HepG2 (cell line): ENCODE results near the gene PNMA8C. TPM values are rescaled to one million over a fixed set of nuclear protein-coding genes. Genes with fewer than 3 reads are reported as not detected.

Experiments used
- ATAC-seq: fragments of 200-7000 bp; cut with Tn5 transposase; 3 replicates; pipeline ENCODE4 v1.9.1; 2020; ENCODE audit warnings: mild to moderate bottlenecking, moderate library complexity
- BruUV-seq: library from RNA; stranded (reverse); fragments of 400-500 nt; replicated peaks from 2 replicates; lab custom pipeline; 2021; lab: Mats Ljungman, UMichigan
- CTCF ChIA-PET: fragments of 300-600 bp; formaldehyde crosslinking; extraction: SDS; loops from one replicate; lab custom pipeline; 2021; ENCODE audit warnings: low total read pairs, inconsistent platforms, low intra/inter-chr PET ratio; lab: Yijun Ruan, JAX
- POLR2A ChIA-PET: fragments of 350-600 bp; sonication (Branson Sonifier 250); formaldehyde crosslinking; loops from one replicate; lab custom pipeline; 2020; ENCODE audit warnings: antibody characterized with exemption, inconsistent platforms; lab: Yijun Ruan, JAX
- DNase-seq: peaks from one replicate; pipeline ENCODE4 v3.0.0-alpha.2; 2015; ENCODE audit warnings: low spot score
- FAIRE-seq: peaks from 3 replicates; lab custom pipeline; 2011; peaks lifted over from hg19 to GRCh38; lab: Jason Lieb, UNC
- H2AFZ ChIP-seq: one replicate; pipeline ENCODE4 v1.6.1; 2011; ENCODE audit warnings: low read length, inconsistent platforms
- H3K27ac ChIP-seq: fragments of 300-600 bp; 3 replicates; pipeline ENCODE4 v1.8.0; 2011; ENCODE audit warnings: mixed run types, mild to moderate bottlenecking, mixed read lengths, low read length, inconsistent platforms; ENCODE audit not compliant: insufficient read depth; ENCODE audit errors: extremely low read length
- H3K27me3 ChIP-seq, 2 experiments: fragments of 200-600 bp in 1 of 2; 2 replicates in 1 of 2; 3 replicates in 1 of 2; pipeline versions ENCODE4 v1.6.0 to v1.8.0; 2011; ENCODE audit warnings: low read length in 2 of 2, mild to moderate bottlenecking in 2 of 2, moderate library complexity in 2 of 2, inconsistent platforms in 1 of 2; ENCODE audit not compliant: insufficient read depth in 2 of 2, control insufficient read depth in 1 of 2
- H3K36me3 ChIP-seq, 2 experiments: fragments of 200-600 bp in 1 of 2; replicated peaks in 1 of 2; 2 replicates in 1 of 2; 3 replicates in 1 of 2; pipeline versions ENCODE4 v1.5.1 to v1.8.0; 2011; ENCODE audit warnings: low read length in 2 of 2, inconsistent platforms in 1 of 2; ENCODE audit not compliant: insufficient read depth in 2 of 2, control insufficient read depth in 1 of 2
- H3K4me1 ChIP-seq: 2 replicates; pipeline ENCODE4 v1.5.1; 2012; ENCODE audit warnings: low read length, inconsistent platforms; ENCODE audit not compliant: insufficient read depth
- H3K4me2 ChIP-seq: 2 replicates; pipeline ENCODE4 v1.6.0; 2011; ENCODE audit warnings: low read depth, low read length, inconsistent platforms
- H3K4me3 ChIP-seq, 3 experiments: fragments of 200-600 bp in 1 of 3; sonication (generic), shearing (Covaris generic) in 1 of 3; replicated peaks in 1 of 3; 2 replicates each; pipeline ENCODE4 v1.5.1; 2011 to 2016; ENCODE audit warnings: low read length in 3 of 3, inconsistent platforms in 2 of 3, low read depth in 2 of 3, mild to moderate bottlenecking in 2 of 3, control low read depth in 1 of 3, mixed read lengths in 1 of 3; ENCODE audit not compliant: insufficient read depth in 1 of 3
- H3K79me2 ChIP-seq: one replicate; pipeline ENCODE4 v1.6.1; 2011; ENCODE audit warnings: low read length, inconsistent platforms; ENCODE audit not compliant: insufficient read depth
- H3K9ac ChIP-seq: 2 replicates; pipeline ENCODE4 v1.6.0; 2011; ENCODE audit warnings: mild to moderate bottlenecking, low read depth, low read length, inconsistent platforms; ENCODE audit not compliant: insufficient read depth
- H3K9me3 ChIP-seq: 2 replicates; pipeline ENCODE4 v1.5.1; 2012; ENCODE audit warnings: mild to moderate bottlenecking, low read length
- H4K20me1 ChIP-seq: 2 replicates; pipeline ENCODE4 v1.6.0; 2011; ENCODE audit warnings: inconsistent platforms, mild to moderate bottlenecking, low read length, moderate library complexity; ENCODE audit not compliant: insufficient read depth
- BCL3 ChIP-seq: sonication (generic); formaldehyde crosslinking; IDR thresholded peaks from 2 replicates; pipeline ENCODE4 v1.5.1; 2020; ENCODE audit warnings: mild to moderate bottlenecking, missing genetic modification reagents, moderate library complexity
- GLI4 ChIP-seq: sonication (generic); formaldehyde crosslinking; IDR thresholded peaks from 2 replicates; pipeline ENCODE4 v1.5.1; 2020; ENCODE audit warnings: missing genetic modification reagents, mild to moderate bottlenecking, moderate library complexity, borderline replicate concordance
- GLMP ChIP-seq: sonication (generic); formaldehyde crosslinking; IDR thresholded peaks from 2 replicates; pipeline ENCODE4 v1.9.0; 2021; ENCODE audit warnings: missing genetic modification reagents, mild to moderate bottlenecking, borderline replicate concordance
- HOXA3 ChIP-seq: sonication (generic); formaldehyde crosslinking; IDR thresholded peaks from 2 replicates; pipeline ENCODE4 v1.5.0; 2020; ENCODE audit warnings: missing genetic modification reagents
- HOXD1 ChIP-seq: sonication (generic); formaldehyde crosslinking; IDR thresholded peaks from 2 replicates; pipeline ENCODE4 v1.5.0; 2020; ENCODE audit warnings: missing genetic modification reagents
- ISL2 ChIP-seq: sonication (generic); formaldehyde crosslinking; IDR thresholded peaks from 2 replicates; pipeline ENCODE4 v1.5.0; 2020; ENCODE audit warnings: missing genetic modification reagents
- NCOA1 ChIP-seq: sonication (generic); formaldehyde crosslinking; IDR thresholded peaks from 2 replicates; pipeline ENCODE4 v1.9.0; 2021; ENCODE audit warnings: missing genetic modification reagents
- NFKB2 ChIP-seq: sonication (generic); formaldehyde crosslinking; IDR thresholded peaks from 2 replicates; pipeline ENCODE4 v1.4.0; 2020; ENCODE audit warnings: missing genetic modification reagents, borderline replicate concordance
- PHF8 ChIP-seq: sonication (generic); formaldehyde crosslinking; IDR thresholded peaks from 2 replicates; pipeline ENCODE4 v1.5.0; 2020; ENCODE audit warnings: missing genetic modification reagents
- RFX1 ChIP-seq: fragments of 450-650 bp; IDR thresholded peaks from 2 replicates; pipeline ENCODE4 v1.6.1; 2017
- ZMYM2 ChIP-seq: sonication (generic); formaldehyde crosslinking; IDR thresholded peaks from 2 replicates; pipeline ENCODE4 v1.8.0; 2022; ENCODE audit warnings: mild to moderate bottlenecking, missing genetic modification reagents
- ZNF335 ChIP-seq: sonication (generic); formaldehyde crosslinking; IDR thresholded peaks from 2 replicates; pipeline ENCODE4 v1.4.0; 2020; ENCODE audit warnings: missing genetic modification reagents
- ZNF34 ChIP-seq: sonication (generic); formaldehyde crosslinking; IDR thresholded peaks from 2 replicates; pipeline ENCODE4 v1.4.0; 2020; ENCODE audit warnings: mild to moderate bottlenecking, missing genetic modification reagents, borderline replicate concordance
- ZNF501 ChIP-seq: sonication (generic); formaldehyde crosslinking; IDR thresholded peaks from 2 replicates; pipeline ENCODE4 v1.5.1; 2020; ENCODE audit warnings: mild to moderate bottlenecking, moderate library complexity, missing genetic modification reagents
- ZNF556 ChIP-seq: sonication (generic); formaldehyde crosslinking; IDR thresholded peaks from 2 replicates; pipeline ENCODE4 v1.4.0; 2020; ENCODE audit warnings: mild to moderate bottlenecking, missing genetic modification reagents, borderline replicate concordance
- ZNF747 ChIP-seq: sonication (generic); formaldehyde crosslinking; IDR thresholded peaks from 2 replicates; pipeline ENCODE4 v1.8.1; 2023; ENCODE audit warnings: missing genetic modification reagents, mild to moderate bottlenecking, borderline replicate concordance
- ZNF761 ChIP-seq: sonication (generic); formaldehyde crosslinking; conservative IDR thresholded peaks from 2 replicates; pipeline ENCODE4 v1.4.0; 2020; ENCODE audit warnings: mild to moderate bottlenecking, missing genetic modification reagents
- ZNF788 ChIP-seq: sonication (generic); formaldehyde crosslinking; IDR thresholded peaks from 2 replicates; pipeline ENCODE4 v1.5.0; 2020; ENCODE audit warnings: mild to moderate bottlenecking, missing genetic modification reagents, borderline replicate concordance
- WGBS: methylation state at CpG from one replicate; pipeline ENCODE4 v1.1.6; 2017; ENCODE audit warnings: low lambda C conversion rate; 5-methylcytosine and 5-hydroxymethylcytosine counted together
- in situ Hi-C: cut with HindIII; loops from 2 replicates; pipeline ENCODE4 v1.10.0; 2017; ENCODE audit warnings: low pct_unique_long_range_greater_than_20kb; ENCODE audit not compliant: extremely low pct_ligation_motif_present
- intact Hi-C: fragments of 100-400 bp; cut with micrococcal nuclease; formaldehyde crosslinking; loops from one replicate; pipeline ENCODE4 v1.10.0; 2022; ENCODE audit not compliant: unreplicated experiment
- polyA plus RNA-seq, 8 experiments: library from polyadenylated mRNA; depleted of rRNA in 3 of 8; stranded (reverse) in 7 of 8; unstranded in 1 of 8; fragments of >200 nt; fragmentation: Illumina TruSeq in 4 of 8; extraction: Trizol in 4 of 8; gene quantifications; 2 replicates each; pipeline versions ENCODE4 v1.2.1 to v1.2.3, GENCODE V29; 2011 to 2016; ENCODE audit warnings: low read depth in 4 of 8, missing spikeins in 1 of 8, mixed read lengths in 1 of 8; ENCODE audit not compliant: insufficient read depth in 1 of 8
- total RNA-seq, 5 experiments: library from RNA; depleted of rRNA; stranded (reverse); fragments of >200 nt; fragmentation: Illumina TruSeq; extraction: Trizol; gene quantifications; 2 replicates each; pipeline ENCODE4 v1.2.3, GENCODE V29; 2016; ENCODE audit warnings: low read depth in 1 of 5

Gene PNMA8C
- total and polyA plus RNA-seq, 2 of the 13 experiments (the other 11 are each of a cell fraction or from before 2014, with no cell fraction given) = not detected

- Histone ChIP-seq H3K4me1 (peaks cover 27% of the 10 kb centered on the region), H3K36me3 (no peaks in the 10 kb centered on the region), H3K27ac (peak overlapping the region; percentile 20), H3K27me3 (peaks cover 0 to 14% of the 10 kb centered on the region in 2 experiments; a peak in 3 of 5 replicates), H3K4me2 (peak overlapping the region; percentile 91), H3K9ac (peak overlapping the region; percentile 30; the same call in 1 of the 2 replicates), H2AFZ (peak overlapping the region; percentile 94), H3K79me2 (no peaks in the 10 kb centered on the region), H3K4me3 (peak overlapping the region; percentile 59 to 79 (median 59)), H4K20me1 (no peaks in the 10 kb centered on the region), H3K9me3 (no peaks in the 10 kb centered on the region)
- peak; percentile 88 for ATAC-seq
- ChIA-PET POLR2A (interaction anchor here (1.5 to 1.6 kb wide), 2 partner anchors 22 to 23 kb away, joined by 5 read pairs; no protein-coding TSS in a partner anchor), CTCF (no interaction called here)
- FAIRE-seq = peak; percentile 21
- in situ Hi-C loops (no loop called here), intact Hi-C loops (loop anchor here (1.0 kb wide), 1 partner anchor 10 kb away; no protein-coding TSS in a partner anchor)
- WGBS = 2% methylated on average over 31 of the region's 32 CpGs
- peak; percentile 71 for DNase-seq
- no TSS peak for BruUV-seq
- peak; percentile 68; the same call in 1 of the 2 replicates for TF ChIP-seq NFKB2 (CRISPR knock-in tag)
- TF ChIP-seq ZNF556 (CRISPR knock-in tag) = peak; percentile 37; the same call in 1 of the 2 replicates
- TF ChIP-seq NCOA1 (CRISPR knock-in tag) = no peak
- peak; percentile 66; the same call in 1 of the 2 replicates for TF ChIP-seq ZNF335 (CRISPR knock-in tag)
- TF ChIP-seq ZNF788 = peak; percentile 58; the same call in 1 of the 2 replicates
- TF ChIP-seq ISL2 (CRISPR knock-in tag) = 0 out of 2 replicates have a peak, but pooled peaks have one; percentile 20
- TF ChIP-seq GLMP (CRISPR knock-in tag) = no peak
- TF ChIP-seq PHF8 (CRISPR knock-in tag) = peak; percentile 34; the same call in 1 of the 2 replicates
- 0 out of 2 replicates have a peak, but pooled peaks have one; percentile 47 for TF ChIP-seq ZNF501 (CRISPR knock-in tag)
- 0 out of 2 replicates have a peak, but pooled peaks have one; percentile 31 for TF ChIP-seq ZNF747 (CRISPR knock-in tag)
- no peak for TF ChIP-seq ZMYM2 (CRISPR knock-in tag)
- 0 out of 2 replicates have a peak, but pooled peaks have one; percentile 75 for TF ChIP-seq ZNF761
- TF ChIP-seq HOXA3 = 0 out of 2 replicates have a peak, but pooled peaks have one; percentile 34
- 0 out of 2 replicates have a peak, but pooled peaks have one; percentile 59 for TF ChIP-seq BCL3
- TF ChIP-seq HOXD1 (CRISPR knock-in tag) = 0 out of 2 replicates have a peak, but pooled peaks have one; percentile 27
- TF ChIP-seq GLI4 (CRISPR knock-in tag) = peak; percentile 54; the same call in 1 of the 2 replicates
- 0 out of 2 replicates have a peak, but pooled peaks have one; percentile 65 for TF ChIP-seq ZNF34 (CRISPR knock-in tag)
- peak; percentile 86 for TF ChIP-seq RFX1
Measured at GRCh38 chr19:46426506-46427162, 2.1 kb downstream of the PNMA8C start.
